ENCODE measurements around the gene NHLH1.

GRCh38 chr1:160419838-160420169 is 52.9 kb downstream of the NHLH1 start:
- TF ChIP-seq CTCF (IDR thresholded peaks at IDR 0.05; ENCODE audit: insufficient read depth, low read length, poor library complexity, severe bottlenecking) (no peak), EZH2phosphoT487 (conservative IDR thresholded peaks at IDR 0.05; ENCODE audit: low read length) (no peak)

All from SU-DHL-6 (cell line).